GM20431 (cell line): ENCODE results near the gene FTHL17.

Source experiments
- in situ Hi-C: fragments of 300-500 bp; cut with MseI, MboI; formaldehyde crosslinking; loops from one replicate; pipeline ENCODE4 v1.15.0; 2020; ENCODE audit warnings: low sequenced_read_pairs; ENCODE audit not compliant: unreplicated experiment

Gene FTHL17

GRCh38 chrX:31039327-31039711 is 32.5 kb downstream of the FTHL17 start:
- in situ Hi-C loops: loop anchor here (25.0 kb wide), 2 partner anchors 248 to 623 kb away; no protein-coding TSS in a partner anchor

GRCh38 chrX:31038575-31039326 is 33.1 kb downstream of the FTHL17 start:
- in situ Hi-C loops: loop anchor here (25.0 kb wide), 2 partner anchors 249 to 624 kb away; no protein-coding TSS in a partner anchor

GRCh38 chrX:31036895-31037294 is 34.9 kb downstream of the FTHL17 start:
- in situ Hi-C loops: loop anchor here (25.0 kb wide), 2 partner anchors 250 to 625 kb away; no protein-coding TSS in a partner anchor

- in situ Hi-C loops: loop anchor here (25.0 kb wide), 2 partner anchors 260 to 635 kb away; no protein-coding TSS in a partner anchor
Measured at GRCh38 chrX:31027351-31027750, 44.5 kb downstream of the FTHL17 start.

GRCh38 chrX:31024866-31025265 is 47.0 kb downstream of the FTHL17 start:
- in situ Hi-C loops: loop anchor here (25.0 kb wide), 2 partner anchors 262 to 637 kb away; no protein-coding TSS in a partner anchor

- in situ Hi-C loops: no loop called here
Measured at GRCh38 chrX:31021537-31021936, 50.3 kb downstream of the FTHL17 start.
